Measurements from ENCODE around the gene DDIT4. TPM values are rescaled to one million over a fixed set of nuclear protein-coding genes. Genes with fewer than 3 reads are reported as not detected.
"Not testable (repeated sequence)": the region's sequence is repeated elsewhere in the genome, so short reads cannot be mapped to it uniquely, and the experiment has no call there.

The DDIT4 gene
- total RNA-seq, 1 donor from 2014 or later = 153 TPM

DNA sequence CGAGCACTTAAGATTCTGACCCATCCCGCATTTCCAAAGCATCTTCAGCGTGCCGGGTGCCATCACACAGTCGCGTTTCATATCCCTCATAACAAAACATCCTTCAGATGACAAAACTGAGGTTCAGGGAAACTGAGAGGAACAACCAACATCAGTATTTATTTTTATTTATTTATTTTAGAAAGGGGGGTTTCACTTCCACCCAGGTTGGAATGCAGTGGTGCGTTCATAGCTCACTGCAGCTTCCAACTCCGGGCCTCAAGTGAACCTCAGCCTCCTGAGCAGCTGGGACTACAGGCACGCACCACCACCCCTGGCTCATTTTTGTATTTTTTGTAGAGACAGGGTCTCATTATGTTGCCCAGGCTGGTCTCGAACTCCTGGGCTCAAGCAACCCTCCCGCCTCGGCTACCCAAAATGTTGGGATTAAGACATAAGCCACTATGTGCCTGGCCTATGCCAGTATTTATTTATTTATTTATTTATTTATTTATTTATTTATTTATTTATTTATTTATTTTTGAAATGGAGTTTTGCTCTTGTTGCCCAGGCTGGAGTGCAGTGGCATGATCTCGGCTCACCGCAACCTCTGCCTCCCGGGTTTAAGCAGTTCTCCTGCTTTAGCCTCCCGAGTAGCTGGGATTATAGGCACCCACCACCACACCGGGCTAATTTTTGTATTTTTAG lies 24.4 kb upstream of the DDIT4 start:
- DNase-seq = not testable (repeated sequence)

DNA sequence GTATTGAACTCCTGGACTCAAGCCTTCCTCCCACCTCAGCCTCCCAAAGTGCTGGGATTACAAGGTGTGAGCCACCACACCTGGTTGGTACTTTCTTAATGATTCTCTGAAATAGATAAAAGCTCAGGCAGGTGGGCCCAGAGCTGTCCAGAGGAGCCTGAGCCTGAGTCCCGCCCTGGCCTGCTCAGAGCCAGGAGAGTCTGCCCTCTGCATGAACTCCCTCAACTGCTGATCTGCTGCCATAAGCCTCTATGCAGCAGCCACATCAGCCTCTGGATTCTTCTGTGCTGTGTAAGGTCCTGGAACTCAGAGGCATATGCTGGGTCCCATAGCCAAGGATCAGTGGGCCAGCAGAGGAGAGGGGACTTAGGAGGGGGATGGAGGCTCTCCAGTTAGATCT lies 23.1 kb upstream of the DDIT4 start:
- peak; percentile 68 for DNase-seq

DNA sequence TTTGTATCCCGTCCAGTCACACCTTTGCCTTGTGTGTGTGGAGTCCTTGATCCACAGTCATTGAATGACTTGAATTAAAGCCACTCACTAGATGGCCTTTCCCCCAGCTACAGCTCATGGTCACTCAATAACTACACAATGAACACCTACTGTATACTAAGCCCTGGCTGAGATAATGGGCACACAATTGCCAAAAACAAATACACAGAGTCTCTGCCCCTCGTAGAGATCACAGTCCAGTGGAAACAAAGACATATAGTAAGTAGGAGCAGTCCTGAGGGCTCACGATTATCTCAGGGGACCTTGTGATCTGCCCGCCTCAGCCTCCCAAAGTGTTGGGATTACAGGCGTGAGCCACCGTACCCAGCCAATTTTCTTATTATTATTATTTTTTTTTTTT lies 22.1 kb upstream of the DDIT4 start:
- DNase-seq = no peak

DNA sequence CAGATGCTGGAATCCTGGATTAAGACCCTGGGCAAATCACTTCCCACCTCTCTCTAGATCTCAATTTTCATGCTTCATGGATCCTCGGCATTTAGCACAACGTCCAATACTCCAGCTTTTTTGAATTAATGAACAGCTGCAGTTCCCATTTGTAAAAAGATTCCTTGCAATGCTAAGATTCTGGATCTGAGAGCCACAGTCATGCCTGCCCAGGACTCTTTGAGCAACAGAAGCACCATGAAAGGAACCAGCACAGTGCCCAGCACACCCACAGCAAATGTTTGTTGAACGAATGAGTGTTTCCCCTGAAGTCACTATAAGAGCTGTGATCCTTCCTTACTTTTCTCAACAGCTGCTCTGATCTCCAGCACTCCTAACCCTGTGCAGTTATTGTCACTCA lies 20.8 kb upstream of the DDIT4 start:
- DNase-seq = peak; percentile 84

DNA sequence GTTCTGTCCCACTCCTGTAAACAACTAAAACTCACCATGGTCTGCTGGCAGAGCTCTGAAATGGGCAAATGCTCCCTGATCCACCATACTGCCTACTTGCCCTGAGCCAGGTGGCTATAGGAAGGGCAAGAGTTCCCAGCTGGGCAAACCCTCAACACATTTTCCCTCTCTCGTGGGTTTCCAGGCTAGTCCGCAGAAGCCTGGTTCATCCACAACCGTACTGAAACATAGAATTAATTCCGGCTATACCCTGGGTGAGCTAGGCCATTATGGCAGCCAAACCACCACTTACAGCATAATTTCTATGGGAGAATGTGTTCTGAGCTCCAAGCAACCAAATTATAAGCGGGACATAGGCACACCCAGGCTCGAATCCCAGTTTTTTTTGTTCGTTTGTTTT lies 20.1 kb upstream of the DDIT4 start:
- DNase-seq = no peak

DNA sequence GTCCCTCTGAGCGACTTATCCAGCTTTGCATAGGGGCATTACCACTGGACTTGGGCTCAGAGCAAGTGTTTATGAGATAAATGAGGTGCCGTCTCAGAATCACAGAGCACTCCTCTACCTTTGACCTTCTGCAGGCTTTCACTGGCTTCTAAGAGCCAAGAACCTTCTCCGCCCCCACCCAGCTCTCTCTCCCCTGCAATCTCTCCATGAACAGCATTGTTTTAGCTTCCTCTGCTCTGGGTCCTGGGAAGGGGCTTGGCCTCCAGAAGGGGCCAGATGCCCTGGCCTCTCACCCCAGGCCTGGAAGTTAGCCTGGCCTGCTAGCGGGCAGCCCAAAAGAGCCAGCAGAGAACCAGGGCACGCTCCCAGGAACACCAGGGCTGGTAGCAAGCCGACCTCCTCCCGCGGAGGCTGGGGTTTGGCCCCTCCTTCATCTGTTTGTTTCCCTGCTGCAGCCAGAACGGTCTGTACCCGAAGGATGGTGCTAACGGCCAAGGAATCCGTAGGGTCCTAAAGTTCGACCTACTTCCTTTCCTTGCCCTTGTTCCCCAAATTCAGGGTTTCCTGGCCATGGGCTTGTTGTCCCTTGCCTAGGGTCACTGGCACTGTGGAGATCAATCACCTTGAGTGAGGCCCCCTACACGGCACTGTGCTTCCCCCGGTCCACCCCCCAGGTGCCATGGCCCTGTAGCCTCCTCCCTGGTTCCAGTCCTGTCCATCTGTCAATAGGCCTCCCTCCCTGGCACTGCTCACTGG lies 18.7 kb upstream of the DDIT4 start:
- peak; percentile 91 for DNase-seq

DNA sequence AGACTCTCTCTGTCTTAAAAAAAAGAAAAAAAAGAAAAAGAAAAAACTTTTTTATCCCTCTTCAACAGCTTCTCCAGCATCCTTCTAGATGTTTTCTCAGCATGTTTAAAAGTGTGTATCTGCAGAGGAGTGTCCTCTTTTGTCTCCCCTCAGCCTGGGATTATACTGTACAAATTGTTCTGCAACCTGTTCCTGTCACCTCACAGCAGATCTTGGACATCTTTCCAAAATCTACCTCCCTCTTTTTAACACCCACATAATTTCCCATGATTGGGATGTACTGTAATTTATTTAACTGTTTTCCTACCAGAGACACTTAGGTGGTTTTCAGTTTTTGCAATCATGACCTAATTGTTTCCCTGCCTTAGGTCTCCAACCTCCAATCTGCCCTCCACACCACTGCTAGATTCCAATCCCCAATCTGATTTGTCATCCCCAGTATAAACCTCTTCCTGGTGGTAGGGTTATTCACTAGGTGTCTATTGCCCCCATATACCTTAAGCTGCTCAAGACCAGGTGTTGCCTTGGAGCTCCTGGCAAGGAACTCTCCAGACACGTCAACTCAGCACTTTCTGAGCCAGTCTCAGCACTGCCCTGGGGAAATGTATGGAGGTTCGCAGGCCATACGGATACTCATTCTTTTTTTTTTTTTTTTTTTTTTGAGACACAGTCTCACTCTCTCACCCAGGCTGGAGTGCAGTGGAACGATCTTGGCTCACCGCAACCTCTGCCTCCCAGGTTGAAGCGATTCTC lies 17.6 kb upstream of the DDIT4 start:
- no peak for DNase-seq

DNA sequence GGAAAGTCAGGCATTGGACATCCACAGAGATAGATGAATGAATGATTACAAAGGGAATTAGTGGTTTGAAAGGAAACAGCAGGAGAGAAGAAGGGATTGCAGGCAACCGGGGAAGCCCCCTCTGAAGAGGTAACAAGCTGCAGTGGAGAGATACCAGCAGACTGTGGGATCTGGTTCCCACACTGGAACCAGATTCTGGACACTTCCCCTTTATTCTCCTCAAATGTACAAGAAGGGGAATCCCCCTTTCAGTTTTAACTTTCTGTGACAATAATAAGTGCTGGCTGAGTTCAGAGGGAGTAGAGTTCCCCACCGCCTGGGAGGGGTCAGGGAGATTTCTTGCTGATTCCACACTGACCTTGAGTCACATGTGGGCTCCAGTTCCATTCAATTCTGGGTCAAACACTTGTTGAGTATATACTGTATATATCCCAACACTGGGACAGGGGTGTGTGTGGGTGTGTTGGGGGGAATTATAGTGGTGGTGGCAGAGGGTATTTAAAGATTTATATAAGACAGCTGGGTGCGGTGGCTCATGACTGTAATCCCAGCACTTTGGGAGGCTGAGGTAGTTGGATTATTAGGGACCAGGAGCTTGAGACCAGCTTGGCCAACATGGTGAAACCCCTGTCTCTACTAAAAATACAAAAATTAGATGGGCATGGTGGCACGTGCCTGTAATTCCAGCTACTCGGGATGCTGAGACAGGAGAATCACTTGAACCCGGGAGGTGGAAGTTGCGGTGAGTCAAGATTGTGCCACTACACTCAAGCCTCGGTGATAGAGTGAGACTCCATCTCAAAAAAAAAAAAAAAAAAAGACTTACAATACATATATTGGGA lies 16.5 kb upstream of the DDIT4 start:
- no peak for DNase-seq

DNA sequence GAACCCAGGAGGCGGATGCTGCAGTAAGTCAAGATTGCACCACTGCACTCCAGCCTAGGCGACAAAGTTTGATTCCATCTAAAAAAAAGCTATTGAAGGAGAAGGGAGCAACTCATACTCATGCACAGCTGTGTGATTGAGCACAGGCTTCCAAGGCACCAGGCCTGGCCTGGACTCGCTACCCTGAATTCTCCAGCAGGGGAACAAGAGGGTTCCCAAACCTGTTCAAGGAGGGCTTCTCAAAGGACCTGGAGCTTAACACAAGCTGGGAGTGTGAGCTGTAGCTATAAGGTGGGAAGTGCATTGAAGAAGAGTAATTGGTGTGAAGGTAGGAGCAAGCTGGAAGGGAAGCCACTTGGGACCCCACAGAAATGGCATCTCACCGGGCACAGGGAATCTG lies 15.1 kb upstream of the DDIT4 start:
- no peak for DNase-seq

DNA sequence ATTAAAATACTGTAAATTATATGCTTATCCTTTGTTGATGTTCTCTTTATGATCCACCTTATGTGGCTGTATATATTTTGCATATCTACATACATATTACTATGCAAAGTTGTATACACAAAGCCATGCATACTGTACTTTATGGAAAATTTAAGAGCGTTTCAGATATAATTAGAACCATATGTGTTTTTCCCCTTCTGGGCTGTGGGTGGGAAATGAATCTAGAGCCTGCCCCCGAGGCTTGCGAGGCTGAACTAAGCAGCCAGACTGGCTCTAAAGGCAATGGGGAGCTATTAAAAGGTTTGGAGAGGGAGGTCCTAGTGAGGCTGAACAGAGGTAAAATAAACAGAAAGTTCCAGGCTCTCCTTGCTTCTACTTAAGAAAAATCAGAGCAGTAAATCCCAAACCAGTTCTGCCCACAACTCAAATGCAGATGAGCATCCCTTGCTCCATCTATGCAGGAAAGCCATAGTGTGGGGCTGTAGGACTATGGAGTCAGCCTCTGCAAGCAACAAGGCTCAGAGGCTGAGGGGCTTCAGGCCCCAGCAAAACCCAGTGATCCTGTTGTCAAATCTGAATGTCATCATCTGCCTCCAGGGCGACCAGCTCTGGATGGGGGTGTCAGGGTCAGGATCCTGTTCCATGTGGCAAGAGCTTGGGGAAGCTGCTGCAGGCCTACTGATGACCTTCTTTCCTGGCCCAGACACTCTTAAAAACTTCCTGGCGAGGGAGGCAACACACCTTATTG lies 14.1 kb upstream of the DDIT4 start:
- peak; percentile 82 for DNase-seq

DNA sequence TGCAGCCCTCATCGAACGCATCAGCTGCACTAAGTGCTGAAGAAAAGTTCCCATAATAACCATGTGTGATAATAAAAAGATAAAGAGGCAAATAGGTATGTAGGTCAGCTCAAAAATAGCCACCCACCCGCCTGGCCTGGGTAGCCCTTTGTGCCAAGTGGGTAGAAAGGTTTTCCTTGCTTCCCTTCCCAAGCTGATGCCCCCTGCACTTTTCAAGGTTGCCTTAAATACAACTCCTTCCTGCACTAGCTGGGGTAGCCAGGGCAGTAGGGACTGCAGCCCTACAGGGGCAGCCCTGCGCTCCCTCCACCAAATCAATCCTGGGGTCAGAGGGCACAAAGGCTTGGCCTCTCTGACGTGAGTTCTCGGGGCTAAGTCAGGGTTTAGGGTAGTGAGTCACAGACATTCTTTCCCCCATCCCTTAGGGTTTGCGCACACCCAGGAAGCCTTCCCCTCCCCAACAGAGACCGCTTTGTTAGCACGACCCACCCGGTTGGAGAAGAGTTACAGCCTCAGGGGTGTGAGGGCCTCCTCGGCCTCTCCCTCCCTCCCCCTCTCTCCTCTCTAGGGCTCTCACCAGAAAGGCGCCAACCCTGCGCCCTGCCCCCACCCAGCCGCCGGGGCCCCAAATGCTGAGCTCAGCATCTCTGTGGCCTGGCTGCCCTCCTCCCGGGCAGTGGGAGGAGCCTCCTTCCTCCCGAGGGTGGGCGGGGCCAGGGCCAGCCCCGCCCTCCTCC lies 13.3 kb upstream of the DDIT4 start:
- DNase-seq = peak; percentile 92

DNA sequence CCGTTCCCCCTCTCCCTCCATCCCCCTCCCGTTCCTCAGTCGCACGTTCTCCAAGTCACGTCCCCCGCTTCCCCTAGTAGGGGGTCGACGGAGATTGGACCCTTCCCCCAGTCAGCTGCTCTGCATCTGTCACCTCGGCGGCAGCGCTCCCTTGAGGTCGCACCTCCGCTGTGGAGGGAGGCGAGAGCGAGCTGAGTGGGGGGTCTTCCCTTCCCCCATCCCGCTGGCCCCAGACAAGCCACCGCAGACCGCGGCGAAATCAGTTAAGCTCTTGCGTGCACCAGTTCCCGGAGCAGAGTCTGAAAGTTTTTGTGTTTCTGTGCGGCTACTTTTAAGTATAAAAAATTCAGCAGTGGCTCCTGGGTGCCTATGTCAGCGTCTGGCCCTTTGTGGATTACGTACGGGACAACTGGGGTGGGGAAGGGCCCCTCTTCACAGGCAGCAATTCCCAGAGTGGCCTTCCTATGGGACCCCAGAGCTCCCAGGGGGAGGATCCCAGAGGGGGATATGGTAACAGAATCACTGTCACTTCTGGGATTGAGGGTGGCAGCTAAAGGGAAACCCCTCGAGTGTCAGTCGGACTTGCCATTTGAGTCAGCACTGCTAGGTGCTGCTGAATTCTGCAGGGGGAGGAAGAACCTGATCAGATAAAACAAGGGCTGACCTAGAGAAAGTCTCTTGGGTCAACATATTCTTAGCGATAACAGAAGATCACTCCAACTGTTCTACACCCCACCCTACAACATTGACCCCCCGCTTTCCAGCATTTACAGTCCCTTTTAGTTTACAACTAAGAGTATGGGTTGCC lies 12.5 kb upstream of the DDIT4 start:
- no peak for DNase-seq

DNA sequence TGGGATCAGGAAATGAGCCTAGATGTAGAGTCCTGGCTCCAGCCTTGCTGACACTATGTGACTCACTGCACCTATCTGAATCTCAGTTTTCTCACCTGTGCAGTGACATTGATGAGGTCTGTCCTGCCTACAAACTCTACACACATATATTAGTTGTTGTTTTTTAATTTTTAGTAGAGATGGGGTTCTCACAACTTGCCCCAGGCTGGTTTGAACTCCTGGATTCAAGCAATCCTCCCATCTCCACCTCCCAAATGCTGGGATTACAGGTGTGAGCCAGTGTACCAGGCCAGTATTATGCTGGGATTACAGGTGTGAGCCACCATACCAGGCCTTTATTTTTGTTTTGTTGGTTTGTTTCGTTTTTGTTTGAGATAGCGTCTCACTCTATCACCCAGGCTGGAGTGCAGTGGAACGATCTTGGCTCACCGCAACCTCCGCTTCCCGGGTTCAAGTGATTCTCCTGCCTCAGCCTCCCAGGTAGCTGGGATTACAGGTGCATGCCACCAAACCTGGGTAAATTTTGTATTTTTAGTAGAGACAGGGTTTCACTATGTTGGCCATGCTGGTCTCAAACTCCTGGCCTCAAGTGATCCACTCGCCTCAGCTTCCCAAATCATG lies 11.8 kb upstream of the DDIT4 start:
- DNase-seq = no peak

DNA sequence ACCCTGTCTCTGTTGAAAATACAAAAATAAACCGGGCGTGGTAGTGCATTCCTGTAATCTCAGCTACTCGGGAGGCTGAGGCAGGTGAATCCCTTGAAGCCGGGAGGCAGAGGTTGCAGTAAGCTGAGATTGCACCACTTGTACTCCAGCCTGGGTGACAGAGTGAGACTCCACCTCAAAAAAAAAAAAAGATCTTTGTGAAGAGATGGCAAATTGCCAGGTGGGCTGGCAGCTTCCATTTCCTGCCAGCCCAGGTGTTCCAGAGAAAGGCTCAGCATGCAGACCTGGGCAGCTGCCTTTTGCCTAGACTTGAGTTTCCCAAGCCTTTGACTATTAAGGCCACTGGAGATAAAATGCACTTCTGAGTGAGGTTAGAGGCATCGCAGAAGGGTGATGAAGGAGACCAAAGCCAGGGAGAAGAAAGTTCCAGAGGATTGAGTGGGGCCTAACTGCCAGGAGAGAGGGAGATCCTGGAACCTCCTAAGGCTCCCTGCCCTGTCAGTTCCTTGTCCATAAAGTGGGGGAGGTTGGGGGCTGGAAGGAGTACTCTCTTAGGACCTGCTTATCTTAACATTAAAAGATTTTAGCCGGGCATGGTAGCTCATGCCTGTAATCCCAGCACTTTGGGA lies 10.0 kb upstream of the DDIT4 start:
- DNase-seq = no peak

DNA sequence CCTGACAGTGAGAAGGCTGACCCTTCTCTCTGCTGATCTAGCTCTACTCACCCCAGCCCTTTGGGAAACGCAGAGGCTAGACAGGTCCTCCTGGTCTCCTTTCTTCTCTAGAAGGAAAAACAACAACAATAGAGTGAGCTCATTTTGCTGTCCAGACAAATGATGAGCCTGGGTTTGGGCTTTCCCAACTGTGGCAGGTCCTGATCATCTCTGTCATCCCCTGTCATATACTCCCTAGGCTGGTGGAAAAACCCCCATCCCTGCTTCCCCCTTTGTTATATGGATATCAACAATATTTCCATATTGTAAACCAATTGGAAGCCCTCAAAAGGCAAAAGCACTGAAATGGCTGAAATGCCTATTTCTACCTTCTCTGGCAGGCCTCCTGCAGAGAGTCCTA lies 9.2 kb upstream of the DDIT4 start:
- DNase-seq = no peak

DNA sequence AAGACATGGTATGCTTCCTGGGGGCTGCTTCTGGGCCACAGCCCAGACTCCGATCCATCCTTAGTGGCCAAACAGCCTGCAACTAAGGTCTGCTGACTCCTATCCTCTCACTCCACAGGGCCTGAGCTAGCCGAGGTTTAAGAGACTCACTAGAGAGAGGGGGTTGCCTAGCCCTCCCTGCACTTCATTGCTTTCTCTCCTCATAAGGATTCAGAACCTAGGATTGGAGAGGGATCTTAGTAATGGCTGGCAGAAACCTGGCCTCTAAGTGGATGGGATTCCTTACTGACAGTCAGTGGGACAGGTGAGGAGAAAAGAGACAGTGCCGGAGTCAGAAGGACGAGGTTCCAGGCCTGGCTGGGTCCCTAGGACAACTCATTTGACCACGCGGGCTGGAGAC lies 8.2 kb upstream of the DDIT4 start:
- no peak for DNase-seq

DNA sequence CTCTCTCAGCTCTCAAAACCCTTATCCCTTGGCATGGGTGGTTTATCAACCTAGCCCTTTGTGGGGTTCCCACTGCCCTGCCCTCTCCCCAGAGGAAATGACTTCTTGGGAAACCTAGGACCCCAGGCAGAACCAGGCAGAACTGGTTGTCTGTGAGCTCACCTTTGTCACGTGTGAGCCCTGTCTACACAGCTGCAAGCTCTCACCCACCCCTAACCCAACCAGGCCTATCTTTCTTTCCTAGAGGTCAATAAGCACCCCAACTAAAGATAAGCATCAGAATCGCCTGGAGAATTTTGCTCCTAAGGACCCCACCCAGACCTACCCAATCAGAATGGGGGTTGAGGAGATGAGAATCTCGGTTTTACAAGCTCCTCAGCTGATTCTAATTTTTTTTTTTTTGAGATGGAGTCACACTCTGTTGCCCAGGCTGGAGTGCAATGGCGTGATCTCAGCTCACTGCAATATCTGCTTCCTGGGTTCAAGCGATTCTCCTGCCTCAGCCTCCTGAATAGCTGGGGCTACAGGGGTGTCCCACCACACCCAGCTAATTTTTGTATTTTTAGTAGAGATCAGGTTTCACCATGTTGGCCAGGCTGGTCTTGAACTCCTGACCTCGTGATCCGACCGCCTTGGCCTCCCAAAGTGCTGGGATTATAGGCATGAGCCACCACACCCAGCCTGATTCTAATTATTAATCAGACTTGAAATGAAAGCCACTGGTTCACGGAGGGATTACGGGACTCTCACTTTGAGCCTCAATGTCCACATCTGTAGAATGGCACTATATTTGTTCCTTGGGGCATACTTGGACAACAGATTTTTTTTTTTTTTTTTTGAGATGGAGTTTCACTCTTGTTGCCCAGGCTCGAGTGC lies 7.5 kb upstream of the DDIT4 start:
- no peak for DNase-seq

DNA sequence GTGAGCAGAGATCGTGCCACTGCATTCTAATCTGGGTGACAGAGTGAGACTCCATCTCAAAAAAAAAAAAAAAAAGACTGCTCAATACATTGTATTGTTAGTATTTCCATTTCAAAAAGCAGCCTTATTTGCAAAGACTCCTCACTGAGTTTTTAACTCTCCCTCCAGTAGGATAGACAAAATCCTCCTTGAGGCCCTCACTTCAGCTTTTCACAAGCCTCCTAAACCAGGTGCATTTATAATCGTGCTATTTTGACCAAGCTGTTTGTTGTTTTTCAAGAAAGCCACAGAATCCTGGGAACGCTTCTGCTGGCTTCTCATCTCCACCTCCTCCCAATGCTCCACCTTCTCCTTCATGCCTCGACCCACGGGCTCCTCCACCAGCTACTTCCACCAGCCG lies 6.3 kb upstream of the DDIT4 start:
- DNase-seq = no peak
